HG03521 (cell line): ENCODE data around the gene MIPOL1.
"Not testable (repeated sequence)": the region's sequence is repeated elsewhere in the genome, so short reads cannot be mapped to it uniquely, and the experiment has no call there.

Experiments used
- ATAC-seq: cut with Tn5 transposase; IDR thresholded peaks from one replicate; pipeline ENCODE4 v1.9.1; 2021; ENCODE audit warnings: mild to moderate bottlenecking, moderate library complexity; ENCODE audit not compliant: unreplicated experiment

Gene MIPOL1

GRCh38 chr14:37278636-37279538, 81.2 kb downstream of the MIPOL1 start:
- no peak for ATAC-seq

- ATAC-seq: no peak
Measured at GRCh38 chr14:37279818-37280217, 82.1 kb downstream of the MIPOL1 start.

DNA sequence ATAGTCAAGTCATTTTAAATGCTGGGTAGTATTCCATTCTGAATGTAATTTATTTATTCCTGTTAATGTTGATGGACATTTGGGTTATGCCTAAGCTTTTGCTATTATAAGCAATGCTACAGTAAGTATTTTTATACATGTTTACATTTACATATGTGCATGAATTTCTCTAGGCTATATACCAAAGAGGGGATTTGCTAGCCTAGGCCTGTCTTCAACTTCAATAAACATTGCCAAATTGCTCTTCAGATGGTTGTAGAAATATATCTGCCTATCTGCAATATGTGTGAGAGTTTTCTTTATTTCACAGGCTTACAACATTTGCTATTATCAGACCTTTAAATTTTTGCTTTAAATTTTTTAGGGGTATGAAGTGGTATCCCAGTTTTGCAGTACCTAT, 87.0 kb downstream of the MIPOL1 start:
- no peak for ATAC-seq

DNA sequence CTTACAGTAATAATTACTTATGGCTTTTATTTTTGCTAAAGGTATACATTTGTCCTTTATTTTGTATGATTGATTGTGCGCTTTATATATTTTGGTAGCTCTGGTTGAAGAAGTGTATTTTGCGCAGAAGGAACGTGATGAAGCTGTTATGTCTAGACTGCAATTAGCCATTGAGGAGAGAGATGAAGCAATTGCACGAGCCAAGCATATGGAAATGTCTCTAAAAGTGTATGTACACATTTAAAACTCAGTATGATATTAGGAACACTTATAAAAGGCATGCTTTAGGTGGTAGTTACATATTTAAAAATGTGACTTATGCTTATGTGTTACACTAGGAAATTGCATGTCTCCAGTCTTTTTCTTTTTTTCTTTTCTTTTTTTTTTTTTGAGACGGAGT, 87.5 kb downstream of the MIPOL1 start:
- no peak for ATAC-seq

DNA sequence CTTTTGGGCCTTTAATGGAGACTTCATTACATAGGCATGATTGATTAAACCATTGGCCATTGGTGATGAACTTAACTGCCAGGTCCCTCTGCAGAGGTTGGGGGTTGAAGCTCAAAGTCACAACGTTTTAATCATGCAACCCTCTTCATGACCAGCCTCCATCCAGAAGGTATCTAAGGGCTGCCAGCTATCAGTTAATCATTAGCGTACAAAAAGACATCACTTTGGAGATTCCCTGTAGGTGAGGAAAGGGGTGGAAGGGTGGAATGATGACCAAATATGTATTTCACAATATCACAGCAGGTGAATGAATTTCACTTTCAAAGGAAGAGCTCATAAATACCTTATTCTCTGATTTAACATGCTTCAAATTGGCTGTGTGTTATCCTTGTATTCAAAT, 92.0 kb downstream of the MIPOL1 start:
- ATAC-seq: no peak

- not testable (repeated sequence) for ATAC-seq
Measured at GRCh38 chr14:37295262-37295661, 97.5 kb downstream of the MIPOL1 start.

GRCh38 chr14:37311252-37311651, 113.5 kb downstream of the MIPOL1 start:
- ATAC-seq: no peak

DNA sequence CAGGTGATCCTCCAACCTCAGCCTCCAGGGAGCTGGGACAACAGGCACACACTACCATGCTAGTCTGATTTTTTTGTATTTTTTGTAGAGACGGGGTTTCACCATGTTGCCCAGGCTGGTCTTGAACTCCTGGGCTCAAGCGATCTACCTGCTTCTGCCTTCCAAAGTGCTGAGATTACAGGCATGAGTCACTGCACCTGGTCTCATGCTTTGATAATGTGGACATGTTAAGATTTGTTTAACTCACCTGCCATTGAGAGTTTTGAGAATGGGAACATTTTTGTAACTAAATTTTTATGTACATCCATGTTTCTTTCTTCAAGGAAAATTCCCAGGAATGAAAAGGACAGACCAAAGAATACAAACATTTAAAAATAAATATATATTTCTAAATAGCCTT, 121.2 kb downstream of the MIPOL1 start:
- no peak for ATAC-seq

GRCh38 chr14:37320106-37320505, 122.4 kb downstream of the MIPOL1 start:
- ATAC-seq: no peak

- no peak for ATAC-seq
Measured at GRCh38 chr14:37325332-37325731, 127.6 kb downstream of the MIPOL1 start.

- ATAC-seq: no peak
Measured at GRCh38 chr14:37326434-37326833, 128.7 kb downstream of the MIPOL1 start.

DNA sequence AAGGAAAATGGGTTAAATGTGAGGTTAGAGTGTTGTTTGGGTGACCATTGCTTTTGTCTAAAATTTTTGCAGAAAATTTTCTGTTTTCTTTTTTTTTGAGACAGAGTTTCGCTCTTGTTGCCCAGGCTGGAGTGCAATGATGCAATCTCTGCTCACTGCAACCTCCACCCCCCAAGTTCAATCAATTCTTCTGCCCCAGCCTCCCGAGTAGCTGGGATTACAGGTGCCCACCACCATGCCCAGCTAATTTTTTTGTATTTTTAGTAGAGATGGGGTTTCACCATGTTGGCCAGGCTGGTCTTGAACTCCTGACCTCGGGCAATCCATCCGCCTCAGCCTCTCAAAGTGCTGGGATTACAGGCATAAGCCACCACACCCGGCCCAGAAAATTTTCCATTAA, 130.2 kb downstream of the MIPOL1 start:
- not testable (repeated sequence) for ATAC-seq

GRCh38 chr14:37328673-37329072, 130.9 kb downstream of the MIPOL1 start:
- no peak for ATAC-seq

DNA sequence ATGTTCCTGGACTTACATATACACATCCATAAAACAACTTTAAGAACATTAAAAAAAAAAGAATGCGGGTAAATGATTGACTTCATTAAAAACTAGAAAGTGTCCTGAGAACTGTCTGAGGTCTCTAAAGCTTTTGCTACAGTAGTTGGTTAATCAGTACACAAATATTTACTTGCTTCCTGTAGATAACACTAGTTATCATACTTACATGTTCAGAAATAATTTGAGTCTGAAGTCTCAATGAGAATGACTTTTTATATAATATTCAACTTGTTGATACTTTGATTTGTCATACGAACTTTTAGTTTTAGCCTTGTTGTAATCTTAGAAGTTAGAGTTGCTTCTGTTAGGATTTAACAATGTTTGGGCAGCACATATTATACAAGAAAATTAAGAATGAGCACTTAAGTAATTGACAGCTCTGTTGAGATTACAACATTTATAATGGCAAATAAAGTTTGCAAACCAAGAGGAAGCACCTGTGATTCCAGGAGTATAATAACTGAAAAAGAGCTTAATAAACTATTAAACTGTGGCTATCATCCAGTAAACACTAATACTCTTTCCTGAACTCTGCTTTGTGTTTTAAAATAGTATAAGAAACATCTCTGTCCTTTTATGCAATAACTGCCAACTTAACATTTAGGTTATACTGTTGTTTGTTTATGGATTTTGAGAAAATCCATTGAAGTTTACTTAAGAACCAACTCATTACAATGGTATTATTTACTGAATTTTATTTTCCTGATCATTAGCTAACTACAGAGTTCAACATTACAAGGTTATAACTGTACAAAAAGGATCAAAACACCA, 131.7 kb downstream of the MIPOL1 start:
- ATAC-seq: no peak

DNA sequence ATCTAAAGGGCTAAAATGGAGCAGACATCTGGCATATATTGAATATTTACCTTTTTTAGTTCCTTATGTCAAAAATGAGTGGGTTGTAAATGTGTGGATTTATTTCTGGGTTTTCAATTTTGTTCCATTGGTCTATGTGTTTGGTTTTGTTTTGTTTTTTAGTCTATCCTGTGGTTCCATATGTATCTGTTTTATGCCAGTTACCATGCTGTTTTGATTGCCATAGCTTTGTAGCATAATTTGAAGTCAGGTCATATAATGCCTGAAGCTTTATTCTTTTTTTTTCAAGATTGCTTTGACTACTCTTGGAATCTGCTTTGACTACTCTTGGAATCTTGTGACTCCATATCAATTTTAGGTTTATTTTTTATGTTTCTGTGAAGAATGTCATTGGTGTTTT, 133.2 kb downstream of the MIPOL1 start:
- no peak for ATAC-seq

DNA sequence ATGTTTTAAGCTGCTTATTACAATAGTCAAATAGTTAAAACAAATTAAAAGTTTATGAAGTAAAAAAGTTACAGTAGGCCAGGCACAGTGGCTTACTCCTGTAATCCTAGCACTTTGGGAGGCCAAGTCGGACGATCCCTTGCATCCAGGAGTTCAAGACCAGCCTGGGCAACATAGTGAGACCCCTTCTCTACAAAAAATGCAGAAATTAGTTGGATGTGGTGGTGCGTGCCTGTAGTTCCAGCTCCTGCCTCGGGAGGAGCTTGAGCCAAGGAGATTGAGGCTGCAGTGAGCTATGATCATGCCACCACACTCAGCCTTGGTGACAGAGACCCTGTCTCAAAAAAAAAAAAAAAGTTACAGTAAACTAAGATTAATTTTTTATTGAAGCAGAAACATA, 142.6 kb downstream of the MIPOL1 start:
- ATAC-seq: no peak

DNA sequence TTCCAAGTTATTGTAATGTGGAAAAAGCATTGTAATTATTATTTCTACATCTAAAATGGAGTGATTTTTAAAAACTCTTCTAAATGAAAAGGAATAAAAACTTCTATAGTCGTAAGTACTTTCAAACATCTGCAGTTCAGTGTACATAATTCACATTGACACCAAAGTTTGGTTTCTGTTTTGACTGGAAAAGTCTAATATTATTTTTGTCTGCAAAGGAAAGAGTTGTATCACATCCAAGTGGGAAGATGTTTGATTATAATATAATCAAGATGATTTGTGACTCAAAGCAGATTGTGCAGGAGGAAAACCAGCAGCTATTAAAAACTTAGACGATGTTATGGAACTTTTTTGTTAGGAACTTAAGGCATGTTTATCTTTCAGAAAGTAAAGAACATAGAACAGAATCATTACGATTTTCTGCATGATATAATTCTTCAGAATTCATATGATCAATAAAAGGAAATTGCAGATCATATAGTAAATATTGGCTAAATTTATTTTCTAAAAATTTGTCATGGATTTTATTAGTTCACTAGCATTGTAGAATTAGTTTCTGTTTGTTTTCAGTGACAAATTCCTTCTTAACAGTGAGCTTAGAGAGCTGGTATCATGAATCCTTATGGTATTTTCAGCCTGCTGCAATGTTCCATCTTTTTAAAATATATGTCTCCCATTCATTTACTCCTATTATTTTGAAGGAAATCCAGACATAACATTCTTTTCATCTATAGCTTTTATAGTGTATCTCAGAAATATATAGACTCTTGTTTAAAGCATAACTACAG, 145.8 kb downstream of the MIPOL1 start:
- no peak for ATAC-seq

DNA sequence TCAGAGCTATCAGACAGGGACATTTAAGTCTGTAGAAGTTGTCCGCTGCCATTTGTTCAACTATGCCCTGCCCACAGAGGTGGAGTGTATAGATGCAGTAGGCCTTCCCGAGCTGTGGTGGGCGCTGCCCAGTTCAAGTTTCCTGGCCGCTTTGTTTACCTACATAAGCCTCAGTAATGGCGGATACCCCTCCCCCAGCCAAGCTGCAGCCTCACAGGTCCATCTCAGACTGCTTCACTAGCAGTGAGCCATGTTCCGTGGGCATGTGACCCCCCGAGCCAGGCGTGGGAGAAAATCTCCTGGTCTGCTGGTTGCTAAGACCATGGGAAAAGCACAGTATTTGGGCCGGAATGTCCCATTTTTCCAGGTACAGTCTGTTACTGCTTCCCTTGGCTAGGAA, 165.9 kb downstream of the MIPOL1 start:
- no peak for ATAC-seq

- ATAC-seq: no peak
Measured at GRCh38 chr14:37369425-37369824, 171.7 kb downstream of the MIPOL1 start.

DNA sequence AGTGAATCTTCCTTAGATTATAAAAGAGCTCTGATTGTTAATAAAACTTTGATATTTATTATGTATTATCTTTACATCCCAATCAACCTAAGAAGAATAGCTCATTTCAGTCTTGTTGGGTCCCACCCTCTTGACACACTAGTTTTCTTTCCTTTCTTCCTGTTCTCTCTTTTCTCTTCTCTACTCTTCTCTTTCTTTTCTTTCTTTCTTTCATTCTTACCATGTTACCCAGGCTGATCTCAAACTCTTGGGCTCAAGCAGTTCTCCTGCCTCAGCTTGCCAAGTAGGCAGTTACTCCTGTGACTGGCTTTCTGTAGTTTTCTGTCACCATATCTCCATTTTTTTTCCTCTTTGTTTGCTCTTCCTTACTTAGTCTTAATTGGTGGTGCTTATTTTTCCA, 177.8 kb downstream of the MIPOL1 start:
- no peak for ATAC-seq

- ATAC-seq: no peak
Measured at GRCh38 chr14:37376944-37377609, 179.3 kb downstream of the MIPOL1 start.
